Measurements from ENCODE around the gene CLEC9A.
A peak's percentile ranks its signal among the peaks of the same experiment; 100 is the strongest.

- no peak for TF ChIP-seq PAX5 (IDR thresholded peaks at IDR 0.05; ENCODE audit: borderline replicate concordance, low read depth, low read length)
- TF ChIP-seq CHD2 (IDR thresholded peaks at IDR 0.05; ENCODE audit: borderline replicate concordance, low read depth, low read length): no peak
- no peak for TF ChIP-seq MYC (IDR thresholded peaks at IDR 0.05; ENCODE audit: insufficient read depth, insufficient read length, insufficient replicate concordance, low read length, severe bottlenecking)
- TF ChIP-seq, protein P1, sequence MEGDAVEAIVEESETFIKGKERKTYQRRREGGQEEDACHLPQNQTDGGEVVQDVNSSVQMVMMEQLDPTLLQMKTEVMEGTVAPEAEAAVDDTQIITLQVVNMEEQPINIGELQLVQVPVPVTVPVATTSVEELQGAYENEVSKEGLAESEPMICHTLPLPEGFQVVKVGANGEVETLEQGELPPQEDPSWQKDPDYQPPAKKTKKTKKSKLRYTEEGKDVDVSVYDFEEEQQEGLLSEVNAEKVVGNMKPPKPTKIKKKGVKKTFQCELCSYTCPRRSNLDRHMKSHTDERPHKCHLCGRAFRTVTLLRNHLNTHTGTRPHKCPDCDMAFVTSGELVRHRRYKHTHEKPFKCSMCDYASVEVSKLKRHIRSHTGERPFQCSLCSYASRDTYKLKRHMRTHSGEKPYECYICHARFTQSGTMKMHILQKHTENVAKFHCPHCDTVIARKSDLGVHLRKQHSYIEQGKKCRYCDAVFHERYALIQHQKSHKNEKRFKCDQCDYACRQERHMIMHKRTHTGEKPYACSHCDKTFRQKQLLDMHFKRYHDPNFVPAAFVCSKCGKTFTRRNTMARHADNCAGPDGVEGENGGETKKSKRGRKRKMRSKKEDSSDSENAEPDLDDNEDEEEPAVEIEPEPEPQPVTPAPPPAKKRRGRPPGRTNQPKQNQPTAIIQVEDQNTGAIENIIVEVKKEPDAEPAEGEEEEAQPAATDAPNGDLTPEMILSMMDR (IDR thresholded peaks at IDR 0.05 in 2 of 3, conservative IDR thresholded peaks at IDR 0.05 in 1 of 3; ENCODE audit: control insufficient read depth in 2 of 3, extremely low read depth in 1 of 3, insufficient read depth in 1 of 3, low read depth in 3 of 3, low read length in 3 of 3): peak; percentile 19 to 49 (median 32); a peak in 4 of 6 replicates
- TF ChIP-seq EZH2 (IDR thresholded peaks at IDR 0.05; ENCODE audit: borderline replicate concordance, control insufficient read depth, low read depth, low read length): no peak
- TF ChIP-seq, protein P2, sequence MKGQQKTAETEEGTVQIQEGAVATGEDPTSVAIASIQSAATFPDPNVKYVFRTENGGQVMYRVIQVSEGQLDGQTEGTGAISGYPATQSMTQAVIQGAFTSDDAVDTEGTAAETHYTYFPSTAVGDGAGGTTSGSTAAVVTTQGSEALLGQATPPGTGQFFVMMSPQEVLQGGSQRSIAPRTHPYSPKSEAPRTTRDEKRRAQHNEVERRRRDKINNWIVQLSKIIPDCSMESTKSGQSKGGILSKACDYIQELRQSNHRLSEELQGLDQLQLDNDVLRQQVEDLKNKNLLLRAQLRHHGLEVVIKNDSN (IDR thresholded peaks at IDR 0.05; ENCODE audit: borderline replicate concordance, extremely low read length, insufficient read depth, low read depth, low read length): no peak
- TF ChIP-seq BMI1 (IDR thresholded peaks at IDR 0.05; ENCODE audit: borderline replicate concordance): no peak
- no peak for TF ChIP-seq SIX5 (IDR thresholded peaks at IDR 0.05; ENCODE audit: low read depth, low read length, severe bottlenecking)
- no peak for TF ChIP-seq MAX (IDR thresholded peaks at IDR 0.05; ENCODE audit: low read depth, low read length)
- TF ChIP-seq, protein P3, sequence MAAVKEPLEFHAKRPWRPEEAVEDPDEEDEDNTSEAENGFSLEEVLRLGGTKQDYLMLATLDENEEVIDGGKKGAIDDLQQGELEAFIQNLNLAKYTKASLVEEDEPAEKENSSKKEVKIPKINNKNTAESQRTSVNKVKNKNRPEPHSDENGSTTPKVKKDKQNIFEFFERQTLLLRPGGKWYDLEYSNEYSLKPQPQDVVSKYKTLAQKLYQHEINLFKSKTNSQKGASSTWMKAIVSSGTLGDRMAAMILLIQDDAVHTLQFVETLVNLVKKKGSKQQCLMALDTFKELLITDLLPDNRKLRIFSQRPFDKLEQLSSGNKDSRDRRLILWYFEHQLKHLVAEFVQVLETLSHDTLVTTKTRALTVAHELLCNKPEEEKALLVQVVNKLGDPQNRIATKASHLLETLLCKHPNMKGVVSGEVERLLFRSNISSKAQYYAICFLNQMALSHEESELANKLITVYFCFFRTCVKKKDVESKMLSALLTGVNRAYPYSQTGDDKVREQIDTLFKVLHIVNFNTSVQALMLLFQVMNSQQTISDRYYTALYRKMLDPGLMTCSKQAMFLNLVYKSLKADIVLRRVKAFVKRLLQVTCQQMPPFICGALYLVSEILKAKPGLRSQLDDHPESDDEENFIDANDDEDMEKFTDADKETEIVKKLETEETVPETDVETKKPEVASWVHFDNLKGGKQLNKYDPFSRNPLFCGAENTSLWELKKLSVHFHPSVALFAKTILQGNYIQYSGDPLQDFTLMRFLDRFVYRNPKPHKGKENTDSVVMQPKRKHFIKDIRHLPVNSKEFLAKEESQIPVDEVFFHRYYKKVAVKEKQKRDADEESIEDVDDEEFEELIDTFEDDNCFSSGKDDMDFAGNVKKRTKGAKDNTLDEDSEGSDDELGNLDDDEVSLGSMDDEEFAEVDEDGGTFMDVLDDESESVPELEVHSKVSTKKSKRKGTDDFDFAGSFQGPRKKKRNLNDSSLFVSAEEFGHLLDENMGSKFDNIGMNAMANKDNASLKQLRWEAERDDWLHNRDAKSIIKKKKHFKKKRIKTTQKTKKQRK (IDR thresholded peaks at IDR 0.05; ENCODE audit: low read depth, low read length): no peak
Observed at GRCh38 chr12:10033783-10034545, 3.5 kb downstream of the CLEC9A start.

All from GM12878 (cell line).